Measurements from ENCODE around the gene FBXO34. TPM values are rescaled to one million over a fixed set of nuclear protein-coding genes. Genes with fewer than 3 reads are reported as not detected.

The FBXO34 gene
- total and polyA plus RNA-seq, 2 of the 13 experiments (the other 11 are each of a cell fraction or from before 2014, with no cell fraction given), result 8.8 to 13.5 TPM

- TF ChIP-seq PATZ1 (CRISPR knock-in tag; IDR thresholded peaks at IDR 0.05) (peak; percentile 84), FOXA1 (IDR thresholded peaks at IDR 0.05) (no peak), FOXA1 (CRISPR knock-in tag; IDR thresholded peaks at IDR 0.05) (peak; percentile 29; the same call in 1 of the 2 replicates), SOX5 (CRISPR knock-in tag; IDR thresholded peaks at IDR 0.05; ENCODE audit: borderline replicate concordance) (peak; percentile 55; the same call in 1 of the 2 replicates), ZBTB2 (CRISPR knock-in tag; IDR thresholded peaks at IDR 0.05; ENCODE audit: low read depth) (peak; percentile 49; the same call in 1 of the 2 replicates), NCOA2 (CRISPR knock-in tag; IDR thresholded peaks at IDR 0.05) (0 out of 2 replicates have a peak, but pooled peaks have one; percentile 17), SOX13 (IDR thresholded peaks at IDR 0.05) (no peak), SOX13 (CRISPR knock-in tag; conservative IDR thresholded peaks at IDR 0.05 in 1 of 2, IDR thresholded peaks at IDR 0.05 in 1 of 2) (peak in 1 of 2 experiments; percentile 35; a peak in 1 of 4 replicates), ZFX (CRISPR knock-in tag; IDR thresholded peaks at IDR 0.05; ENCODE audit: low read depth) (peak; percentile 86), GTF3A (CRISPR knock-in tag; conservative IDR thresholded peaks at IDR 0.05) (0 out of 2 replicates have a peak, but pooled peaks have one; percentile 40), ZNF337 (CRISPR knock-in tag; IDR thresholded peaks at IDR 0.05; ENCODE audit: borderline replicate concordance, low read depth) (0 out of 2 replicates have a peak, but pooled peaks have one; percentile 41), HOXA5 (CRISPR knock-in tag; IDR thresholded peaks at IDR 0.05) (peak; percentile 76), MXD4 (CRISPR knock-in tag; IDR thresholded peaks at IDR 0.05) (0 out of 2 replicates have a peak, but pooled peaks have one; percentile 56), FOXP4 (CRISPR knock-in tag; IDR thresholded peaks at IDR 0.05) (0 out of 2 replicates have a peak, but pooled peaks have one; percentile 32), ZNF580 (CRISPR knock-in tag; IDR thresholded peaks at IDR 0.05; ENCODE audit: borderline replicate concordance, low read depth) (peak; percentile 91), FOXA3 (CRISPR knock-in tag; IDR thresholded peaks at IDR 0.05) (peak; percentile 60), RBM39 (IDR thresholded peaks at IDR 0.05; ENCODE audit: low read depth, low read length, poor library complexity, severe bottlenecking) (peak; percentile 41), ZNF331 (CRISPR knock-in tag; IDR thresholded peaks at IDR 0.05) (peak; percentile 66), SIX4 (CRISPR knock-in tag; IDR thresholded peaks at IDR 0.05) (peak; percentile 27; the same call in 1 of the 2 replicates), IRF2 (CRISPR knock-in tag; IDR thresholded peaks at IDR 0.05) (peak; percentile 83; the same call in 1 of the 2 replicates), ZNF777 (CRISPR knock-in tag; IDR thresholded peaks at IDR 0.05) (peak; percentile 85), SRSF4 (IDR thresholded peaks at IDR 0.05; ENCODE audit: low read depth, low read length, poor library complexity, severe bottlenecking) (no peak), ZNF614 (CRISPR knock-in tag; IDR thresholded peaks at IDR 0.05; ENCODE audit: borderline replicate concordance) (peak; percentile 62; the same call in 1 of the 2 replicates)
Observed at GRCh38 chr14:55270832-55271571, at the start of gene FBXO34 (continued).

All from HepG2 (cell line).